Stimulated activated CD4-positive, alpha-beta T cell treated with anti-CD3 and anti-CD28 coated beads, TNF-alpha, amount 100 ng/mL, for 24 hours (primary cell): ENCODE measurements around the gene TNN.
"Not testable (repeated sequence)": the region's sequence is repeated elsewhere in the genome, so short reads cannot be mapped to it uniquely, and the experiment has no call there.

Experiments used
- DNase-seq, 3 experiments: peaks; one replicate each; pipeline ENCODE4 v3.0.0-alpha.2; 2020; ENCODE audit warnings: low read depth in 3 of 3

Gene TNN

GRCh38 chr1:175106536-175106935 is 38.9 kb downstream of the TNN start:
- DNase-seq: not testable (repeated sequence)

GRCh38 chr1:175108331-175108820 is 40.7 kb downstream of the TNN start:
- not testable (repeated sequence) for DNase-seq

GRCh38 chr1:175114996-175115395 is 47.4 kb downstream of the TNN start:
- DNase-seq: no peak

GRCh38 chr1:175116210-175116798 is 48.7 kb downstream of the TNN start:
- DNase-seq: no peak

- no peak for DNase-seq
These were observed 49.3 kb downstream of the TNN start for GRCh38 chr1:175116903-175117302.

- DNase-seq: no peak
These were observed 51.0 kb downstream of the TNN start for GRCh38 chr1:175118375-175119367.

GRCh38 chr1:175120511-175120910 is 52.9 kb downstream of the TNN start:
- no peak for DNase-seq

- DNase-seq: no peak
These were observed 57.2 kb downstream of the TNN start for GRCh38 chr1:175124861-175125260.

GRCh38 chr1:175126347-175126746 is 58.7 kb downstream of the TNN start:
- no peak for DNase-seq

GRCh38 chr1:175127565-175127964 is 59.9 kb downstream of the TNN start:
- no peak for DNase-seq

- DNase-seq: no peak
These were observed 60.9 kb downstream of the TNN start for GRCh38 chr1:175128523-175128922.

- no peak for DNase-seq
These were observed 61.5 kb downstream of the TNN start for GRCh38 chr1:175129182-175129581.

- DNase-seq: no peak
These were observed 62.0 kb downstream of the TNN start for GRCh38 chr1:175129644-175129996.

- no peak for DNase-seq
These were observed 62.5 kb downstream of the TNN start for GRCh38 chr1:175129997-175130648.

- no peak for DNase-seq
These were observed 63.0 kb downstream of the TNN start for GRCh38 chr1:175130649-175131045.

GRCh38 chr1:175131095-175131494 is 63.5 kb downstream of the TNN start:
- DNase-seq: no peak

- DNase-seq: no peak
These were observed 64.8 kb downstream of the TNN start for GRCh38 chr1:175132436-175132835.

GRCh38 chr1:175133673-175134435 is 66.2 kb downstream of the TNN start:
- DNase-seq: no peak

GRCh38 chr1:175134500-175134899 is 66.9 kb downstream of the TNN start:
- DNase-seq: no peak

- no peak for DNase-seq
These were observed 68.6 kb downstream of the TNN start for GRCh38 chr1:175136246-175136645.

- DNase-seq: no peak
These were observed 69.7 kb downstream of the TNN start for GRCh38 chr1:175137369-175137768.

- DNase-seq: no peak
These were observed 70.9 kb downstream of the TNN start for GRCh38 chr1:175138579-175138978.
